ENCODE measurements around the gene COG7.
A peak's percentile ranks its signal among the peaks of the same experiment; 100 is the strongest.
"Not testable (repeated sequence)": the region's sequence is repeated elsewhere in the genome, so short reads cannot be mapped to it uniquely, and the experiment has no call there.

Gene COG7

DNA sequence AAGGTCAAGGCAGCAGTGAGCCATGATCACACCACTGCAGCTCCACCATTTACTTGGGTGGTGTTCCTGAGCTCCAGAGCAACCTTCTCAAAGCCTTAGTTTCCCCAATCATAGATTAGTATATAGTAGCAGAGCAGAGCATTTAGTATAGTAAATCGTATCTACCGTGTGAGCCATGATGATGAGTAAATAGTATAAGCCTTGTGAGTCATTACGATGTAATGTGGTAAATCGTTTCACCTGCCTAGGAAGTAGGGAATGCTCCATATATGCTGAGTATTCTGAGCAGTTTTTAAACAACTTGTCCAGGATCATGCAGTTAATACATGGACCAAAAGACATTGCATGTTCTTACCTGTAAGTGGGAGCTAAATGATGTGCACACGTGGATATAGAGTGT is 84.5 kb downstream of the COG7 start:
- intact Hi-C loops (cut with DNase I), result no loop called here
- no peak for DNase-seq

- DNase-seq, result peak in 2 of 10 donors; percentile 38 to 62
Observed at GRCh38 chr16:23367988-23368387, 85.0 kb downstream of the COG7 start.

GRCh38 chr16:23367564-23367963 is 85.4 kb downstream of the COG7 start:
- peak in 1 of 10 donors; percentile 40 for DNase-seq
- intact Hi-C loops (cut with DNase I), result no loop called here

More at GRCh38 chr16:23367988-23368387, 85.0 kb downstream of the COG7 start:
- intact Hi-C loops (cut with DNase I), result no loop called here

DNA sequence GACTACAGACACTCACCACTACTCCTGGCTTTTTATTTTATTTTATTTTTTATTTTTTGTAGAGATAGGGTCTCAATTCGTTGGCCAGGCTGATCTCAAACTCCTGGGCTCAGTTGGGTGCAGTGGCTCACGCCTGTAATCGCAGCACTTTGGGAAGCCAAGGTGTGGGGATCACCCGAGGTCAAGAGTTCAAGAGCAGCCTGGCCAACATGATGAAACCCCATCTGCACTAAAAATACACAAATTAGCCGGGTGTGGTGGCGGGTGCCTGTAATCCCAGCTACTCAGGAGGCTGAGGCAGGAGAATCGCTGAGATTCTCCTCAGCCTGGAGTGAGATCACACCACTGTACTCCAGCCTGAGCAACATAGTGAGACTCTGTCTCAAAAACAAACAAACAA is 86.6 kb downstream of the COG7 start:
- intact Hi-C loops (cut with DNase I), result not testable (repeated sequence)
- DNase-seq, result peak in 2 of 10 donors; percentile 17 to 32

GRCh38 chr16:23365602-23366240 is 87.3 kb downstream of the COG7 start:
- intact Hi-C loops (cut with DNase I), result no loop called here
- DNase-seq, result peak in 2 of 10 donors; percentile 4 to 27

DNA sequence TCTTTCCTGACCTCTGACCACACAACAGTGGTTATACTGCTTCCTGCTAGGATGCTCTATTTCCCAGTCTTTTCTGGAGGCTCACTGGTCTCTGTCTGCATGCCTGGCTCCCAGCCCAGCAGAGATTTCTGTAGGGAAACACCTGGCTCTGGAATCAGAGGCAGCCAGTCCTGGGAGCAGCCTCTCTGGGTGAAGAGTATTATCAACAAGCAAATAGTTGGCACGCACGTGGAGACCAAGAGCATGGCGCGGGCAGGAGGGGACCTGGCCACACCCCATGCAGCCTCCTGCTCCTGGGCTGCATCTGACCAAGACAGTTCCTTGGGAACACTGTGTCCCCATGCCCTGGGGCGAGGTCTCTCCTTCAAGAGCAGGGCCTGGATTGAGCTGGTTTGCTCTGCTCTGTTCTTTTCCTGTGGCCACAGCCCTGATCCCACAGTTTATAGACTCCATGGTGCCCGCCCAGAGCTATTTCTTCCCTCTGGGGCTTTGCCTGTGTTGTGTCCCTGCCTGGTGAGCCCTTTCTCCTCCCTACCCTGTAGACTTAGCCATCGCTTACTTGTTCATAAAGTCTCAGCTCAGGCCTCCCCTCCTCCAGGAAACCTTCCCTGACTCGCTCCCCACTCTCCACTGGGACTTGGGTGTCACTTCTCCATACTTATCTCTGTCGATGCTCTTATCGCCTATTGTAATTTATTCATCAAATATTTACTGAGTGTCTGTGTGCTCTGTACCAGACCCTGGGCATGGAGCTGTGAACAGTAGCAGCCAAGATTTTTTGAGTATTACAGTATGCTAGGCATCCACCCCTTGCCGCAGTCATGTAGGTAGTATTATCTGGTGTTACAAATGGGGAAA is 90.3 kb downstream of the COG7 start:
- peak in 1 of 10 donors; percentile 73 for DNase-seq
- intact Hi-C loops (cut with DNase I), result no loop called here

DNA sequence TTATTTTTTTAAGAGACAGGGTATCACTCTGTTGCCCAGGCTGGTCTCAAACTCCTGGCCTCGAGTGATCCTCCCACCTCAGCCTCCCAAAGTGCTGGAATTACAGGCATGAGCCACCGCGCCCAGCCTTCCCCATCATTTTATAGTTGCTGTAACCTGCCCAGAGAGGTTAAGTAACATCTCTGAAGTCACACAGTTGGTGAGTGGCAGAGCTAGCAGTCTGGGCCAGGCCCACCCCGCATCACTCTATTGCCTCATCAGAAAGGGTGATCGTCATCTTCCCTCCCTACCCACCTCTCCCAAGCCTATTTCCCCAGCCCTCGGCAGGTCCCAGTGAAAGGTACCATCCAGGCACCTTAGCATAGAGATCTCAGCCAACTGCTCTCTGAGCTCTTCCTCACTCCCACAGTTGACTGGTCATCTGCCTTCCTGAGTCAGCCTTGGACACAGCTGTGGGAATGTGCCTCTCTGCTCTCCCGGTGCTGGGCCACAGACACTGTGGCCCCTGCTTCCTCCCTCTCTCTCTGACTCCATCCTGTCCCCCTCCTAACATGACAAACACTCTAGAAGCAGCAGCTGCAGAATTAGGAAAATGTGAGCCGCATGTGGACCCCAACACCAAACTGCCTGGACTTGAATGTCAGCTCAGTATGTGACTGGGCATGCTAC is 93.8 kb downstream of the COG7 start:
- peak in 1 of 10 donors; percentile 16 for DNase-seq
- intact Hi-C loops (cut with DNase I), result no loop called here

DNA sequence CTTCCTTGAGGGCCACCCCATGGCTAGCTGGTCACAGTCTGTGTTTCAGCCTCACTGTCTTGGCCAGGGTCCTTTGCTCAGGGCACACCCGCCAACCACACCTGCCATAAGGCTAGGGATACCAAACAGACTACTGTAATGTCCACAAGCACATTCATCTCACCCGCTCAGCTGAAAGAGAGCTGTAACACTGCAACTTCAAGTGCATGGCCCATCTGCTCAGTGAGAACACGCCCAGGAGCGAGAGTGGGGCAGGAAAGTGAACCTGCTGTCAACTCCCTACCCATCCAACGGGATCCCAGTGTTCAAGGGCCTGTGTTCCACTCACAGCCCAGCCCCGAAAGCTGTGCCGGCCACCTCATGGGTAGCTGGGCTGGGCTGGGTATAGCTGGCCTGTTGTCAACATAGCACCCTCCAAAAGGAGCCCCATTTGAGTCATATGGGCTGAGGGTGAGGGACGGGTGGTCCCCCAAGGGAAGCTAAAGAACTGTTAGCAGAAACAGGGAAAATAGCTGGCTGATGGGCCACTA is 95.2 kb downstream of the COG7 start:
- intact Hi-C loops (cut with DNase I), result no loop called here
- no peak for DNase-seq

DNA sequence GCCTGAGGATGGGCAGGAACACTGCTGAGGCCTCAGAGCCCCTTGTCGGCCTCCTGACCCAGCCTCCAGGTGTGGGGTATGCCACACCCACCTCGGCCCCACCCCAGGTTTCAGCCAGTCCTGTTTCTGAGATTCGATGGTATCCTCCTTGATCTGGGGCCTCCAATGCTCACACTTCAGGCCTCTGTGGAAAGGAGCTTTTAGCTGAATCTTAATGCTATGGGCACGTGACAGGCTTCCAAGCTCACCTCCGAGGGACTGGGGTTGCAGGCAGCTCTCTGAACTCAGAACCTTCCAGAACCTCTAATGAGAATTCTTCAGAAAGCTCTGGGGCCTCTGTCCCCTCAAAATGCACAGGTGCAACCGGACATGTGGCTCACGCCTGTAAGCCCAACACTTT is 96.0 kb downstream of the COG7 start:
- intact Hi-C loops (cut with DNase I), result no loop called here

DNA sequence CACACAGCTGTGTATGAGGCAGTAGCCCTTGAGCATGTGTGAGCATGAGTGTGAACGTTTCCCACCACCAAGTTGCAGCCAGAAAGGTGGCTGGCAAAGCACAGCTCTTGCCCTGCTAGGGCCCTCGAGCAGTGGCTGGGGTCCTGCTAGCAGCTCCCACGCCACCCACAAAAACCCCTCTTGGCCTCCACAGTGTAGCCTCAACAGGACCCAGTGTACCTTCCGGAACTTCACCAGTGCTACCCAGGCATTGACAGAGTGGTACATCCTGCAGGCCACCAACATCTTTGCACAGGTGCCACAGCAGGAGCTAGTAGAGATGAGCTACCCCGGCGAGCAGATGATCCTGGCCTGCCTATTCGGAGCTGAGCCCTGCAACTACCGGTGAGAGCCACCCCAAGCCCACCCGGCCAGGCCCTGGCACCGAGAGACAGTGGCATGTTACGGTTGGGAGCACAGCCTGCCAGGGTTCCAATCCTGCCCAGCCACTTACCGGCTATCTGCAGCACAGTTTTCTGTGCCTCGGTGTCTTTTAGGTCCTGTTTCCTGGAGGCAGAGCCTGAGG is 97.8 kb downstream of the COG7 start:
- intact Hi-C loops (cut with DNase I), result no loop called here

More for the DNA sequence above, 96.0 kb downstream of the COG7 start:
- no peak for DNase-seq

GRCh38 chr16:23354246-23354645 is 98.7 kb downstream of the COG7 start:
- DNase-seq, result no peak
- intact Hi-C loops (cut with DNase I), result no loop called here

More for the DNA sequence above, 97.8 kb downstream of the COG7 start:
- DNase-seq, result no peak

DNA sequence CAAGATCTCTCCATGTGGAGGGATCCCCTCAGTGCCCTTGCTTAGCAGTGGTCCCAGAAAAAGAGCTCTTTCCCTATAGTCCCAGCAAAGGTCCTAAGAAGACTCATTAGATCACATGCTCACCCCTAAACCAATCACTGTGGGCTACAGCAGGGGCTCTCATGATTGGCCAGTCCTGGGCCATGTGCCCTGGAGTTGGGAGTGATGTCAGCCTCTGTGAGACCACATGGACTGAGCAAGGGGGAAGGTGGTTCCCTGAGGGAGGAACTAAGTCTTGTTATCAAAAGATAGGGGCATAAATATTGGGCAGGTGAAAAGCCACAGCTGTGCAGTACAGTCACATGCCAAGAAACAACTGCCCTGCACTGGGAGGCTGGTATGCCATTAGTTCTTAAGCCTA is 99.5 kb downstream of the COG7 start:
- intact Hi-C loops (cut with DNase I), result no loop called here
- DNase-seq, result no peak

GRCh38 chr16:23351360-23351759 is 101.6 kb downstream of the COG7 start:
- intact Hi-C loops (cut with DNase I), result no loop called here
- DNase-seq, result no peak

DNA sequence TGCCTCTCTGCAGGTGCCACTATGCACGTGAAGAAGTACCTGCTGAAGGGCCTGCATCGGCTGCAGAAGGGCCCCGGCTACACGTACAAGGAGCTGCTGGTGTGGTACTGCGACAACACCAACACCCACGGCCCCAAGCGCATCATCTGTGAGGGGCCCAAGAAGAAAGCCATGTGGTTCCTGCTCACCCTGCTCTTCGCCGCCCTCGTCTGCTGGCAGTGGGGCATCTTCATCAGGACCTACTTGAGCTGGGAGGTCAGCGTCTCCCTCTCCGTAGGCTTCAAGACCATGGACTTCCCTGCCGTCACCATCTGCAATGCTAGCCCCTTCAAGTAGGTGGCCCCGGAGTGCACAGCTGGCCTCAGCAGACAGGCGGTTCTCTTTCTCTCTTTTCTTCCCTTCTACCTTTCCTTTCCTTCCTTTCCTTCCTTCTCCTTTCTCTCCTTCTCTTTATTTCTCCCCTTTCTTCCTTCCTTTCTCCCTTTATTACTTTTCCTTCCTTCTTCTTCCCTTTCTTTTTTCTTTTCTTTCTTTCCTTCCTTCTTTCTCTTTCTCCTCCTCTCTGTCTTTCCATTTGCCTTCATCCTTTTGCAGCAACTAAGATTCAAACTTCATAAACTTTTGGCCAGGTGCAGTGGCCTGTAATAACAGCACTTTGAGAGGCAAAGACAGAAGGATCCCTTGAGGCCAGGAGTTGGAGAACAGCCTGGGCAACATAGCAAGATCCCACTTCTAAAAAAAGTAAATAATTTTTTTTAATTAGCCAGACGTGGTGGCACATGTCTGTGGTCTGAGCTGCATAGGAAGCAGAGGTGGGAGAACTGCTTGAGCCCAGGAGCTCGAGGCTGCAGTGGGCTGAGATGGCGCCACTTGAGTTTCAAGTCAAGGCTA is 104.2 kb downstream of the COG7 start:
- intact Hi-C loops (cut with DNase I), result no loop called here

DNA sequence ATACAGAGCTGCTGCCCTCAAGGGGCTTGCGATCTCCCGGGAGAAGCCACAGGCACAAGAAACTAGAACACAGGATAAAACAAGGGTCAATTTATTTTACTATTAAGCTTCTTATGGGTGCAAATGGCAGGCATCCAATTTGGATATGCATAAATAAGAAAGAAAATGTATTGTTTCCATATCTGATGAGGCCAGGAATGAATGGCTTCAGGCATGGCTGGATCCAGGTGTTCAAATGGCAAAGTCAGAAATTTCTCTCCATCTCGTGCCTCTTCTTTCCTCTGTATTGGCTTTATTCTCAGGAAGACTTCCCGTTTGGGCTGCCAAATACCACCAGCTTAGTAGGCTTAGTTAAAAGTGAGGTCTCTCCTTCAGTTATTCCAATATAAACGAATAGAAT is 107.8 kb downstream of the COG7 start:
- DNase-seq, result peak in 1 of 10 donors; percentile 20
- intact Hi-C loops (cut with DNase I), result no loop called here

More for the DNA sequence above, 104.2 kb downstream of the COG7 start:
- DNase-seq, result peak in 1 of 10 donors; percentile 64

DNA sequence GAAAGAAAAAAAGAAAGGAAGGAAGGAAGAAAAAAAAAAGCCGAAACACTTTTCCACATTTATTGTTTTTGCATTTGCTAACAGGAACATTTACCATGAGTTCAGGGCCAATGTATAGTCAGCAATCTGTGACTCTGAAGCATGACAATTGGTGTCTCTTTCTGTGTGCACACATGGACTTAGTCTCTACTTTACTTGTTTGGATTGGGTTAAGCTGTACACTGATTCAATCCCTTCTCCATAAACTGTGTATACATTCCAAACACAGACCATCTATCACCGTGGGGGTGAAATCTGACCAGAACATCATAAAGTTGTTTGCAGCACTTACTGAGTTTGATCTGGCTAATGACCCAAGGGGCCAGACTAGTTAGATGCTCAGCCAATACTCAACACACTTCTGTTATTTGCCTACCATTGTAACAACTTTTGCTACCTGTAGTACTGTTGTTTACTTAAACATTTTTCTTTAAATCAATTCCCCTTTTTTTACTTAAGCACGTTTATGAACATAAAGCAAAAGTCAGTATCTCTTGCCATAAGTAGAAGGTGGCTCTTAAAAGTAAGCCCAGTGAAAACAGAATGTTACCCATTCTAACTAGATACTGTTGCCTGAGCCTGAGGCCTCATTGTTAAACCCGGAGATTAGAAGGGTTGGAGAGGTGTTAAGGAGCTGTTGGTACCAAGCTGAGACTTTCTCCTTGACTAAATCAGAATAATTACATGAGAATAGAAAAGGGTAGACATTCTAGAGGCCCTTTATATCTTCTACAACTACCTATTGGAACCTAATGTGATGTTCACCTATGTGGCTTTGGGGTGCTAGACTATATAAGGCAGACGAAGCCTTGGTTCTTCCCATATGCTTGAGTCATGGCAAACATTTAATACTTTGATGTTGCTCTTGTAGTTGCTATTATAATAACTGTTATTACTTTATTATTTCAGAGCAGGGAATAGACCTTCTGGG is 109.1 kb downstream of the COG7 start:
- DNase-seq, result no peak
- intact Hi-C loops (cut with DNase I), result no loop called here

- intact Hi-C loops (cut with DNase I), result no loop called here
Observed at GRCh38 chr16:23342083-23342640, 110.8 kb downstream of the COG7 start.

GRCh38 chr16:23339787-23340186 is 113.2 kb downstream of the COG7 start:
- no peak for DNase-seq
- intact Hi-C loops (cut with DNase I), result no loop called here

More at GRCh38 chr16:23342083-23342640, 110.8 kb downstream of the COG7 start:
- DNase-seq, result peak in 1 of 10 donors; percentile 43

All from posterior cingulate gyrus (tissue), 11 donors.